GM12864 (cell line): Measurements from ENCODE around the gene SPACA5.
"Not testable (repeated sequence)": the region's sequence is repeated elsewhere in the genome, so short reads cannot be mapped to it uniquely, and the experiment has no call there.

Experiments used
- DNase-seq: peaks from one replicate; pipeline ENCODE4 v3.0.0-alpha.2; 2011; ENCODE audit warnings: low read depth
- H3K4me3 ChIP-seq: 2 replicates; pipeline ENCODE4 v1.5.1; 2011; ENCODE audit warnings: mild to moderate bottlenecking, low read depth, low read length, control low read depth
- TF ChIP-seq, protein P1 (sequence below): IDR thresholded peaks from 2 replicates; pipeline ENCODE4 v1.5.1; 2011; ENCODE audit warnings: low read depth, mild to moderate bottlenecking, moderate library complexity, low read length, control low read depth, inconsistent platforms; ENCODE audit errors: missing control alignments

Gene SPACA5

DNA sequence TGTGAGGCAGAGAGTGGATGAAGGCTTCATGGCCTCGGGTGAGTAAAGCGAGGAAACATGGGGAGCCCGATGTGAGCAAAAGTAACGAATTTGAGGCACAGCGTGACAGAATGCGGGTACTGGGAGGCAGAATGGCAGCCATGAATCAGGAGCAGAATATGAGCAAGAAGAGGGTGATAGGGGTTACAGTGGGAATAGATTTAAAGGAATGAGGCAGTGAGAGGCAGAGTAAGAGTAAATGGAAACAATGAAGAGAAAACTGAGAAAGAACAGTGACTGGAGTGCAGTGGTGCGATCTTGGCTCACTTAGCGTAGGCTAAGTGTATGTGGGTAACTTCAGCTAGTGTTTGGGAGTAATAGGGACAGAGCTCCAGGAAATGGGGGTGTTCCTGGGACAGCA, at the start of gene SPACA5:
TSS of gene SPACA5 (plus strand) at position 301 of the 400 bp plus-strand sequence. CDS start 815 bp downstream, outside the sequence.
- not testable (repeated sequence) for H3K4me3 ChIP-seq, DNase-seq

DNA sequence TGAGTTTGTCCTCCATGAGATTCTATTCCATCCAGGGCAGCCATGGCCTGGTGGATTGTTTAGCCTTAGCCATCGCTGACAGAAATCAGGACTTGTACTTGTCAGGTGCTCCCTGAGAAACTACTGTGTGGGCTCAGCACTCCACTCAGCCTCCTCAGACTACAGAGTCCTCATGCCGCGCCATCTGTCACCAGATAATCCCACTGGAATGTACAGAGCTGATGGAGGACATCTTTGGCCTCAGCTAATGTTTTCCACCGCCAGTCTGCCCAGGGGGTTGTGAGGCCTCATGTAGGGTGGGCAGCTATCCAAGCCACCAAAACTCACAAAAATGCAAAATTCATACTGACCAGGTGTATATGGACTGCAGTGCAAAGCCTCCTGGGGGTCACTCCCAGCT, 48.6 kb upstream of the SPACA5 start:
- DNase-seq, H3K4me3 ChIP-seq: not testable (repeated sequence)

DNA sequence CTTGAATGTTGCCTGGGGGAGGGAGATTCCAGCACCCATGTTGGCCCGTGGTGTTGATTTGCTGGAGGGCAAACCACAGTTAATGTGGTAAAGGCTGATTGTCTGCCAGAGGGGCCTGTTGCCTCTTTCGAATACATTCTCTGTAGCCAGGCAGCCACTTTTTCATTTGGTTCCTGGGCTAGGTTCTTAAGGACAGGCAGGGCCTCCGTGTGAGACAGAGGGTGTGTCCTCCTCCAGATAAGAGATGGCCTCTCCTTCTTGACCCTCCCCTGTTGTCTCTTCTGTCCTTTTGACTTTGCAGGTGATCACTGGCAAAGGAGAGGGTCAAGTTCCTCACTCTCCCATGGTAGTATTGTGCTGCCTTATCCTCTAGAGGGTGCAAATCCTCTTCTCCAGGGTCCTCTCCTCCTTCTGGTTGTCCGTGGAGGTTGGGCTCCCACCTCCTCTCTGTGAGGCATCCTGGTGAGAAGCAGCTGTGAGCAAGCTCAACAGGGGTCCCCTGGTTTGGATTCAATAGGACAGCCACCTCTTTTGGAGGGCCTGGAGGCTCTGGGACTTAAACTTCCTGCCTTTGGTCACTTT, 47.9 kb upstream of the SPACA5 start:
- TF ChIP-seq, protein P1, sequence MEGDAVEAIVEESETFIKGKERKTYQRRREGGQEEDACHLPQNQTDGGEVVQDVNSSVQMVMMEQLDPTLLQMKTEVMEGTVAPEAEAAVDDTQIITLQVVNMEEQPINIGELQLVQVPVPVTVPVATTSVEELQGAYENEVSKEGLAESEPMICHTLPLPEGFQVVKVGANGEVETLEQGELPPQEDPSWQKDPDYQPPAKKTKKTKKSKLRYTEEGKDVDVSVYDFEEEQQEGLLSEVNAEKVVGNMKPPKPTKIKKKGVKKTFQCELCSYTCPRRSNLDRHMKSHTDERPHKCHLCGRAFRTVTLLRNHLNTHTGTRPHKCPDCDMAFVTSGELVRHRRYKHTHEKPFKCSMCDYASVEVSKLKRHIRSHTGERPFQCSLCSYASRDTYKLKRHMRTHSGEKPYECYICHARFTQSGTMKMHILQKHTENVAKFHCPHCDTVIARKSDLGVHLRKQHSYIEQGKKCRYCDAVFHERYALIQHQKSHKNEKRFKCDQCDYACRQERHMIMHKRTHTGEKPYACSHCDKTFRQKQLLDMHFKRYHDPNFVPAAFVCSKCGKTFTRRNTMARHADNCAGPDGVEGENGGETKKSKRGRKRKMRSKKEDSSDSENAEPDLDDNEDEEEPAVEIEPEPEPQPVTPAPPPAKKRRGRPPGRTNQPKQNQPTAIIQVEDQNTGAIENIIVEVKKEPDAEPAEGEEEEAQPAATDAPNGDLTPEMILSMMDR, result peak; percentile 41
- DNase-seq, result no peak
- no peak overlapping the region for H3K4me3 ChIP-seq

DNA sequence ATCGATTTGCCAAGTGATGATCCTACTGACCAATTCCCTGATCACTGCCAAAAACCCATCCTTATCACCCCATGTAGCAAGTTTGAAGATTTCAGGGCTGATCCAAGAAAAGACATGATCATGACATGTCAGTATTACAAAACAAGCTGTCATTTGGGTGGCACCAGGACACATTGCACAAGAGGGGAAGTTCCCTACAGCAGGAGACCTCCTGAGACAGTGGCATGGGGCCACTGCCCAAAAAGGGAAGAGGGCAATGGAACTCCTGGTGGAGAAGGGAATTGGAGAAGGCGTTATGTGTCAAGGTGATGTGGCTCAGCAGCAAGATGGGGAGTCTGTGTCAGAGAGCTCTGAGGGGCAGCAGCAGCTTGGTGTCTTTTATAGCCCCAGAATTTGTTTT, 46.4 kb upstream of the SPACA5 start:
- TF ChIP-seq, protein P1, result no peak
- no peak for DNase-seq

DNA sequence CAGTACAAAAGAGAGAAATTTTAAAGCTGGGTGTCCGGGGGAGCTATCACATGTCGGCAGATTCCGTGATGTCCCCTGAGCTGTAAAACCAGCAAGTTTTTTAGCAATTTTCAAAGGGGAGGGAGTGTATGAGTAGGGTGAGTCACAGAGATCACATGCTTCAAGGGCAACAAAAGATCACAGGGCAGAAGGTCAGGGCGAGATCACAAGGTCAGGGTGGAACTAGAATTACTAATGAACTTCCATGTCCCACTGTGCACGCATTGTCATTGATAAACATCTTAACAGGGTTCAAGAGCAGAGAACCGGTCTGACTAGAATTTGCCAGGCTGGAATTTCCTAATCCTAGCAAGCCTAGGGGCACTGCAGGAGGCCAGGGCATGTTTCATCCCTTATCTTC, 45.0 kb upstream of the SPACA5 start:
- not testable (repeated sequence) for DNase-seq, H3K4me3 ChIP-seq

More for the DNA sequence above, 46.4 kb upstream of the SPACA5 start:
- no peak overlapping the region for H3K4me3 ChIP-seq

DNA sequence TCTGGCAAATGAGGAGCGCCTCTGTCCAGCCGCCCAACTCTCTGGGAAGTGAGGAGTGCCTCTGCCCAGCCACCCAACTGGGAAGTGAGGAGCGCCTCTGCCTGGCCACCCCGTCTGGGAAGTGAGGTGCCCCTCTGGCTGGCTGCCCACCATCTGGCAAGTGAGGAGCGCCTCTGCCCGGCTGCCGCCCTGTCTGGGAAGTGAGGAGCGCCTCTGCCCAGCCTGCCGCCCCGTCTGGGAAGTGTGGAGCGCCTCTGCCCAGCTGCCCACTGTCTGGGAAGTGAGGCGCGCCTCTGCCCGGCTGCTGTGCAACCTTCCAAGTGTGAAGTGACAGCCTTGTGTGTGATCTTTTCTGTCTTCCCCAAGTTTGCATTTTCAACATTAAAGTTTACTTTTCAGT, 41.3 kb upstream of the SPACA5 start:
- DNase-seq, H3K4me3 ChIP-seq: not testable (repeated sequence)

DNA sequence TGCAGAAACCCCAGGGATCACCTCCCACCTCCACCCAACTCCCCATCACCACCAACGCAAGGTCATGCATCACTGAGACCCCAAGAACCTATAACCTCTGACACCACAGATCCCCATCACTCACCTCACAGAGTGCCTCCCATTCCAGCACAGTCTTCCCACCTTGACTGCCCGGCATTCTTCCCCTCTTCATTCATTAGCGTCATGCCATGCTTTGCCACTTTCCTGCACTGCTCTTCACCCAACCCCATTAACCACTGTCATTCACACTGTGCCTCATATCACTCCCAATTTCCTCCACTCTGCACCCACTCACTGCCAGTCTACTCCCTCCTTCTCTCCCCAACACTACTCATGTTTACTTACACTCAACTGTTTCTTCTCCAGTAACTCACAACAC, 33.6 kb upstream of the SPACA5 start:
- H3K4me3 ChIP-seq, result no peak overlapping the region
- no peak for DNase-seq
- TF ChIP-seq, protein P1, result no peak

DNA sequence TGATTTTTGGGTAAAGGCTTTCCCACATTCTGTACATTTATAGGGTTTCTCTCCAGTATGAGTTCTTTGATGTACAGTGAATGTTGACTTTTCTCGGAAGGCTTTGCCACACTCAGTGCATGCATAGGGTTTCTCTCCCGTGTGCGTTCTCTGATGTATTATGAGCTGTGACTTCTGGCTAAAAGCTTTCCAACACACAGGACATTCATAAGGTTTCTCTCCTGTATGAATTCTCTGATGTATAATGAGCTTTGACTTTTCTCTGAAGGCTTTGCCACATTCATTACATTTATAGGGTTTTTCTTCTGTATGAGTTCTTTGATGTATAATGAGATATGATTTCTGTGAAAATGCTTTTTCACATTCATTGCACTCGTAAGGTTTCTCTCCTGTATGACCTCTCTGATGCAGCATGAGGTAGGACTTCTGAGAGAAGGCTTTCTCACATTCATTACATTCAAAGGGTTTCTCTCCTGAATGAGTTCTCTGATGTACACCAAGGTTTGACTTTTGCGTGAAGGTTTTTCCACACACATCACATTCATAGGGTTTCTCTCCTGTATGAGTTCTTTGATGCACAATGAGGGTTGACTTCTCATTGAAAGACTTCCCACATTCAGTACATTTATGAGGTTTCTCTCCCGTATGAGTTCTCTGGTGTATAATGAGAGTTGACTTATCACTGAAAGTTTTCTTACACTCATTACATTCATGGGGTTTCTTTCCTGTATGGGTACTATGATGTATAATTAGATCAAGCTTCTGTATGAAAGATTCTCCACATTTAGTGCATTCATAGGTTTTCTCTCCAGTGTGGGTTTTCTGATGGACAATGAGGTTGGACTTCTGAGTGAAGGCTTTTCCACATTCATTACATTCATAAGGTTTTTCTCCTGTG, 30.3 kb upstream of the SPACA5 start:
- TF ChIP-seq, protein P1, result no peak
- H3K4me3 ChIP-seq, result no peak overlapping the region
- no peak for DNase-seq
